ENCODE measurements around the gene RASGRF2. TPM values are rescaled to one million over a fixed set of nuclear protein-coding genes. Genes with fewer than 3 reads are reported as not detected.

The RASGRF2 gene
- total RNA-seq, 1 donor from 2014 or later, result 2.5 TPM

DNA sequence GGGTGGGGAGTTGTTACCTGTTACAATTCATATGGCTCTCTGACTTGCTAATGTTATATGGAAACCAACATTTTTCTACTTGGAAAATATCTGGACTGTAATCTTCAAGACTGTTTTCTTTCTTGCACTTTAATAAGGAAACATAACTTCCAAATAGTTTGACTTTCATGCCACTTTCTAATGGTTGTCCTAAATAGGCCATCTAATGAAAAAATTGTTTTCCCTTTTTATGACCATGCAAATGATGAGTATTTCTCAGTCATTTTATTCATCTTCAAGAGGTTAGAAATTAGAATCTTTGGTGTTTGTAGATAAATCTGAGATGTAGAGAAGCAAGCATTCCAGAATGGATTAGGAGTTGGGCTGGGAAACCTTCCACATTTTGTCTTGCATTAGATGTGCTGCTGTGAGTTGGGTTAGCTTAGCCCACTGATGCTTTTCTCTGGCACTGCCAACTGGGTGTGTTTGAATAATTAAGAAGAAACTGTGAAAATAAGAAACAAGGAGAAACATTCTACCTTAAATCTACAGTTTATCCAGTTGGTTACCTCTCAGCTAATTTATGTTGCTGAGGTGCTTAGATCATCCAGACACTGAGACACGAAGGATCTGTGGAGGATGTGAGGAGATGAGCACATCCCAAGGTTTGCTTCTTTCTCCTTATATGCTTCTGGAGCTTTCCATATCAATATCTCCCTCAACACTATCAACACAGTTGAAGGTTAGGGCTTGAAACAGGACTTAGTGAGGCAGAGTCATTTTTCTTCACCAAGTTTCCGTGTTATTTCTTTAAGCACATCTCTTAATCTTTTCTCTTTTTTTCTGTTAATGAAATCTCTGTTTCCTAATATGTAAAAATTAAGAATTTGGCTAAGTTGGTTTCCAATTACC lies 2.7 kb downstream of the RASGRF2 start:
- Mint-ChIP-seq H3K27me3 (ENCODE audit: unreplicated experiment) (peaks cover 9% of the 10 kb centered on the region), H3K27ac (ENCODE audit: unreplicated experiment) (no peak overlapping the region), H3K9me3 (ENCODE audit: unreplicated experiment) (peaks cover 6% of the 10 kb centered on the region), H3K4me3 (ENCODE audit: unreplicated experiment) (no peak overlapping the region), H3K4me1 (ENCODE audit: unreplicated experiment) (peaks cover 20% of the 10 kb centered on the region), H3K36me3 (ENCODE audit: low read depth, unreplicated experiment) (peaks cover 12% of the 10 kb centered on the region)
- DNase-seq (ENCODE audit: low spot score), result no peak
- TF ChIP-seq, protein P1, sequence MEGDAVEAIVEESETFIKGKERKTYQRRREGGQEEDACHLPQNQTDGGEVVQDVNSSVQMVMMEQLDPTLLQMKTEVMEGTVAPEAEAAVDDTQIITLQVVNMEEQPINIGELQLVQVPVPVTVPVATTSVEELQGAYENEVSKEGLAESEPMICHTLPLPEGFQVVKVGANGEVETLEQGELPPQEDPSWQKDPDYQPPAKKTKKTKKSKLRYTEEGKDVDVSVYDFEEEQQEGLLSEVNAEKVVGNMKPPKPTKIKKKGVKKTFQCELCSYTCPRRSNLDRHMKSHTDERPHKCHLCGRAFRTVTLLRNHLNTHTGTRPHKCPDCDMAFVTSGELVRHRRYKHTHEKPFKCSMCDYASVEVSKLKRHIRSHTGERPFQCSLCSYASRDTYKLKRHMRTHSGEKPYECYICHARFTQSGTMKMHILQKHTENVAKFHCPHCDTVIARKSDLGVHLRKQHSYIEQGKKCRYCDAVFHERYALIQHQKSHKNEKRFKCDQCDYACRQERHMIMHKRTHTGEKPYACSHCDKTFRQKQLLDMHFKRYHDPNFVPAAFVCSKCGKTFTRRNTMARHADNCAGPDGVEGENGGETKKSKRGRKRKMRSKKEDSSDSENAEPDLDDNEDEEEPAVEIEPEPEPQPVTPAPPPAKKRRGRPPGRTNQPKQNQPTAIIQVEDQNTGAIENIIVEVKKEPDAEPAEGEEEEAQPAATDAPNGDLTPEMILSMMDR (IDR thresholded peaks at IDR 0.05; ENCODE audit: unreplicated experiment), result no peak

- Mint-ChIP-seq H3K4me1 (ENCODE audit: unreplicated experiment) (peaks cover 24% of the 10 kb centered on the region), H3K27ac (ENCODE audit: unreplicated experiment) (no peak overlapping the region), H3K9me3 (ENCODE audit: unreplicated experiment) (peaks cover 6% of the 10 kb centered on the region), H3K4me3 (ENCODE audit: unreplicated experiment) (no peak overlapping the region), H3K36me3 (ENCODE audit: low read depth, unreplicated experiment) (peaks cover 12% of the 10 kb centered on the region), H3K27me3 (ENCODE audit: unreplicated experiment) (peaks cover 9% of the 10 kb centered on the region)
- TF ChIP-seq, protein P1 (IDR thresholded peaks at IDR 0.05; ENCODE audit: unreplicated experiment), result no peak
- DNase-seq (ENCODE audit: low spot score), result no peak
These were observed 3.3 kb downstream of the RASGRF2 start for GRCh38 chr5:80963521-80963895.

DNA sequence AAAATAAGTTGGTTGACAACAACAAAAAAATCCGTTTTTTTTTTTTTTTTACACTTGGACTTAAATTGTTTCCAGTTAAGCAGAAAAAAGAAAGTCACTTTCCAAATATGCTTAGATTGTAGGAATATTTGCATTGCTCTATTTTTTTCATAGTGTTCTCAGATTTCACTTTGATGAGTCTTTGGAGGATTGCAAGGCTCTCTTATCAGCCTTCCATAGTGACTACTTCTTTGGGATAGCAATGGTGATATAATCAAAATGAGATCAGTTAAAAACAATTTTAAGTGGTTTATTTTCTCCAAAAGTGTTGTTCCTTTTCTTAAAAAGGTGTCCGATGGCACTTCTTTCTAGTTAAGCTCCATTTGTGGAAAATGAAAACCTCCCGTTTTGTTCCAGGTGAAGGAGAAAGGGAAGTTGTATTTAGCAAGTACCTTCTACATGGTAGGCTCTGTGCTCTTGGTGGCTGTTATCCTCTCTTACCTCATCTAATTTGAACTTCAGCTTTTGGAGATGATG lies 3.9 kb downstream of the RASGRF2 start:
- H3K9me3 Mint-ChIP-seq (ENCODE audit: unreplicated experiment), result peaks cover 6% of the 10 kb centered on the region
- no peak for DNase-seq (ENCODE audit: low spot score)
- H3K4me1 Mint-ChIP-seq (ENCODE audit: unreplicated experiment), result peaks cover 24% of the 10 kb centered on the region
- H3K36me3 Mint-ChIP-seq (ENCODE audit: low read depth, unreplicated experiment), result peaks cover 12% of the 10 kb centered on the region
- H3K4me3 Mint-ChIP-seq (ENCODE audit: unreplicated experiment), result no peak overlapping the region
- H3K27ac Mint-ChIP-seq (ENCODE audit: unreplicated experiment), result no peak overlapping the region
- TF ChIP-seq, protein P1 (IDR thresholded peaks at IDR 0.05; ENCODE audit: unreplicated experiment), result no peak
- peaks cover 9% of the 10 kb centered on the region for H3K27me3 Mint-ChIP-seq (ENCODE audit: unreplicated experiment)

GRCh38 chr5:80964491-80964890 lies 4.3 kb downstream of the RASGRF2 start:
- peaks cover 22% of the 10 kb centered on the region for H3K4me1 Mint-ChIP-seq (ENCODE audit: unreplicated experiment)
- H3K27ac Mint-ChIP-seq (ENCODE audit: unreplicated experiment), result no peak overlapping the region
- peaks cover 10% of the 10 kb centered on the region for H3K36me3 Mint-ChIP-seq (ENCODE audit: low read depth, unreplicated experiment)
- DNase-seq (ENCODE audit: low spot score), result no peak
- peaks cover 7% of the 10 kb centered on the region for H3K27me3 Mint-ChIP-seq (ENCODE audit: unreplicated experiment)
- H3K9me3 Mint-ChIP-seq (ENCODE audit: unreplicated experiment), result peaks cover 4% of the 10 kb centered on the region
- no peak overlapping the region for H3K4me3 Mint-ChIP-seq (ENCODE audit: unreplicated experiment)
- TF ChIP-seq, protein P1 (IDR thresholded peaks at IDR 0.05; ENCODE audit: unreplicated experiment), result no peak

GRCh38 chr5:80964919-80965318 lies 4.8 kb downstream of the RASGRF2 start:
- Mint-ChIP-seq H3K4me1 (ENCODE audit: unreplicated experiment) (peaks cover 18% of the 10 kb centered on the region), H3K27ac (ENCODE audit: unreplicated experiment) (no peak overlapping the region), H3K9me3 (ENCODE audit: unreplicated experiment) (no peaks in the 10 kb centered on the region), H3K36me3 (ENCODE audit: low read depth, unreplicated experiment) (peaks cover 6% of the 10 kb centered on the region), H3K27me3 (ENCODE audit: unreplicated experiment) (peaks cover 2% of the 10 kb centered on the region), H3K4me3 (ENCODE audit: unreplicated experiment) (no peak overlapping the region)
- TF ChIP-seq, protein P1 (IDR thresholded peaks at IDR 0.05; ENCODE audit: unreplicated experiment), result no peak
- no peak for DNase-seq (ENCODE audit: low spot score)
